Small intestine (tissue), 7 donors: Measurements from ENCODE around the gene CYB561D1. TPM values are rescaled to one million over a fixed set of nuclear protein-coding genes. Genes with fewer than 3 reads are reported as not detected.

Experiments used
- DNase-seq, 2 donors: peaks; one replicate each; pipeline versions ENCODE4 v3.0.0 to v3.0.0-alpha.2; 2013
- FAIRE-seq: peaks from 2 replicates; lab custom pipeline; 2012; peaks lifted over from hg19 to GRCh38; lab: Jason Lieb, UNC
- H3K27ac ChIP-seq, 3 donors: one replicate each; pipeline ENCODE4 v1.5.1; 2013; ENCODE audit warnings: low read length in 2 of 3, mild to moderate bottlenecking in 2 of 3, control low read depth in 1 of 3, inconsistent platforms in 1 of 3, low read depth in 1 of 3, moderate library complexity in 1 of 3
- H3K27me3 ChIP-seq, 3 donors: one replicate each; pipeline ENCODE4 v1.6.1; 2013; ENCODE audit warnings: low read length in 3 of 3, inconsistent platforms in 1 of 3; ENCODE audit not compliant: control insufficient read depth in 3 of 3, insufficient read depth in 3 of 3
- H3K36me3 ChIP-seq, 3 donors: one replicate each; pipeline ENCODE4 v1.6.1; 2013; ENCODE audit warnings: low read length in 3 of 3, inconsistent platforms in 1 of 3, low read depth in 1 of 3, mild to moderate bottlenecking in 1 of 3, moderate library complexity in 1 of 3; ENCODE audit not compliant: control insufficient read depth in 3 of 3, insufficient read depth in 2 of 3
- H3K4me1 ChIP-seq, 3 donors: one replicate each; pipeline ENCODE4 v1.6.1; 2013; ENCODE audit warnings: low read length in 2 of 3, inconsistent platforms in 1 of 3, low read depth in 1 of 3, mild to moderate bottlenecking in 1 of 3, moderate library complexity in 1 of 3; ENCODE audit not compliant: control insufficient read depth in 3 of 3, insufficient read depth in 2 of 3
- H3K4me3 ChIP-seq, 3 donors: one replicate each; pipeline ENCODE4 v1.5.1; 2013; ENCODE audit warnings: low read length in 3 of 3, control low read depth in 1 of 3, inconsistent platforms in 1 of 3, low read depth in 1 of 3, mild to moderate bottlenecking in 1 of 3, moderate library complexity in 1 of 3
- H3K9me3 ChIP-seq, 2 donors: one replicate each; pipeline ENCODE4 v1.6.1; 2013; ENCODE audit warnings: low read depth in 1 of 2, low read length in 1 of 2; ENCODE audit not compliant: control insufficient read depth in 2 of 2, insufficient read depth in 1 of 2
- WGBS, 3 donors: extraction: QIAGEN DNeasy Blood & Tissue Kit; methylation state at CpG; one replicate each; pipeline ENCODE4 v1.1.7; 2013; 5-methylcytosine and 5-hydroxymethylcytosine counted together
- polyA plus RNA-seq, 4 donors: library from polyadenylated mRNA; stranded (reverse) in 3 of 4; unstranded in 1 of 4; fragments of 200-250 nt in 3 of 4; fragments of 120-200 nt in 1 of 4; gene quantifications; one replicate each; pipeline versions ENCODE4 v1.2.1 to v1.2.3, GENCODE V29; 2013
- donor health status: healthy with polysubstance abuse.
- donor health status: control.
- donor health status: control.
- donor health status: Bipolar disorder and iron deficiency.
- donor health status: healthy.

Gene CYB561D1
- polyA plus RNA-seq, 4 donors, result 5.1 to 8.6 (median 7.2) TPM

DNA sequence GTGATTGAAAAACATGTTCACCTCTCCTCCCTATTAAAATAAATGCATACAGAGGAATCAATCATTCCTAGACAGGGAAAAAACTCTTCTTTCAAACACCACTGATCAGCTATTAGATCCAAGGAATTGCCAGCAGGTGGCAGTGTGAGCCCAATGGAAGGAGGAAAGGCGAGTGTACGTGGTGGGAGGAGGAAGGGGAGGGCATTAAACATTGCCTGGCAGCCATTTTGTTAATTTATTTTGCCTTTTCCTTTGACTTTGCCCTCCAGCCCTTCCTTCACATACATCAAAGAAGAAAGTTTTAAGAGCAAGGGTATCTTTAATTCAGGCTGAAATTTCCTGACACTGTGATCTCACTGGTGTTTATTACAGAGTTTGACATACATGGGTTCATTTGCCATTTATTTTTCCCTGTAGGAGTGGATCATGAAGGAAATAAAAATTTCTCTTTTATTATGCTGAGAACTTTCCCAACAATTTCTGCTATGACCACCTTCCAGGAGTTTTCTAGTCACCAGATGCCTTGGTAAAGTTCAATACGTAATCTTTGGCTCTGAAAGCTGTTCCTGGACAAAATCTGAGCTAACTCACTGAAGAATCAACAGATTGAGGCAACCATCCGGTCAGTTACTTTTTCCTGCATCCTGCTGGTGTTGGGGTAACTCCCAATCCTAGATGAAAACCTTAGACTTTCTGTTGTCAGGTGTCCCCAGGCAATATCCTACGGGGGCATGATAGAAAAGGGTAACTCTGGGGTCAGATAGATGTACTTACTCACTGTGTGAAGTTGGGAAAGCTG, 52.6 kb downstream of the CYB561D1 start:
- 5 to 27% (median 19%) methylated on average over 5 of the region's 5 CpGs for WGBS, 3 donors

DNA sequence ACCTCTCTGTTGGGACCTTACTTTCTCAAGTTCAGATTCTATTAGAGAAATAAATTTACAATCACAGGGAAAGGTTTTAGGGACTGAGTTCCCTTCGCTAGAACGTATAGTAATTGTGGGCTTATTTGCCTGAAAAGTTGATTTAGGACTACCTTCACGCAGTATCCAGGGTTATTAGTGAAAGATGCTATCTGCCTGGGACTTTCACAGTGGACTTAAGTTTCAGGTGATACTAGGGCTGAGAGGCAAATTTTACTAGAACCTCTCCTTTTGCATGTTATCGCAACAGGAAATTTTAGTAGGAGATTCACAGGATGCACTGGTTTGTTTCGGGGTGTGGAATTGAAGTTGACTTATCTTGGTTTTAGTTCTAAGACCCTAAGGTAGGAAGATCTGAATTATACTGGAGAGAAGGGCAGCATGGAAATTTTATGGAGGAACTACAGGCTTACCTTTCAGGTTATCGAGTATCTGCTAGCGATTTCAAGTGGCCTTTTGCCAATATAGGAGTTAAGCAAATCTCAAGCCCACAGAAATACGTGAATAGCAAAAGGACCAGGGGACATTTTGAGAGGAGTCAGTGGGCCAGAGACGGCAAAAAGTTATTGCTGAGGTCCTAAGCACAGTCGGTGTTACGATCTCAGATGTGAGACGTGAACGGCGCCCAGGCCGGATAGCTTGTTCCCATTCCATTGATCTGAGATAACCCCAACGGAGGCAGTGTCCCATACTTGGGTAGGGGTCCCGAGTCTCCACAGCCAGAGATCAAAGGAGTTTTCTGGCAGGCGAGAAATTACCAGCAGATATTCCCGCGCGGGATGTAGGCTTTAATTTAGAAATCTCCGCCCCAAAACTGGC, 53.8 kb downstream of the CYB561D1 start:
- 2 to 7% (median 3%) methylated on average over 22 of the region's 22 CpGs for WGBS, 3 donors

More for the DNA sequence above, 52.6 kb downstream of the CYB561D1 start:
- Histone ChIP-seq H3K36me3 (no peaks in the 10 kb centered on the region), H3K9me3 (no peaks in the 10 kb centered on the region), H3K4me1 (peaks cover 0 to 15% (median 4%) of the 10 kb centered on the region in 3 donors), H3K27ac (peak overlapping the region; percentile 72 to 91 (median 87)), H3K27me3 (no peaks in the 10 kb centered on the region), H3K4me3 (peak overlapping the region in 2 of 3 donors; percentile 71)
- peak; percentile 94 to 96 for DNase-seq
- FAIRE-seq, result no peak

DNA sequence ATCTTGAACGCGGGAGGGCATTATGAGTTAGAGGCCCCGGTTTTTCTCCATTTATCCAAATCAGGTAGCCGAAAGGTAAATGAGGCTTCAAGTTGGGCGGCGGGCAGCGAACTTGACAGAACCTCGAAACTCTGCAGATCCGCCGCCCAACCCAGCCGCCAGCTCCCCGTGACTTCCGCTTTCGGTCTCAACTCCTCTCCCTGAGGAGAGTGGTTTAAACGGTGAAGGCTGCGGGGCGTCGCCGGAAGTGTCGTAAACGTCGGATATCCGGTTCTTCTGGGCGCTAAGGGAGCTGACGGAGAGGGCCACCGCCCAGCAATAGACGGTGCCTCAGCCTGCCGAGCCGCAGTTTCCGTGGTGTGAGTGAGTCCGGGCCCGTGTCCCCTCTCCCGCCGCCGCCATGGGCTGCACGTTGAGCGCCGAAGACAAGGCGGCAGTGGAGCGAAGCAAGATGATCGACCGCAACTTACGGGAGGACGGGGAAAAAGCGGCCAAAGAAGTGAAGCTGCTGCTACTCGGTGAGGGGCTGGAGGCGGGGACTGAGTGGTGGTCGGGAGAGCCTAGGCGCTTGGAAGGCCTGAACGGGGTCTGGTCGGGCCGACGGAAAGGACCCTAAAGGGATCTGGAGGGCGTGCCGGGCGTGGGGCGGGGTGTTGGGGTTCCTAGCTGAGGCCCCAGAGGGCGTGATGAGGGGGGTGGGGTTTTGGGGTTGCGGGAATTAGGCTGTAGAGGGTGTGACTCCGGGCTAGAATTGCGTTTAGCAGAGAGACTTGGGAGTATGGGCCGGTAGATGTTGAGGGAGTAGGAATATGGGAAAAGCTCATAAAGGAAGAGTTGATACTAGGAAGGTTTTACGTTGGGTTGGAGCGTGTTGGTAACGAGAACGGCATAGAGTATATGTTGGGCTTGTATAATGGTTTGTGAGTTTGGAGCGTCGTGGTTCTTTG, 54.7 kb downstream of the CYB561D1 start, which contains the start of gene GNAI3:
TSS of gene GNAI3 (plus strand) at position 295 of the 947 bp plus-strand sequence. CDS start at position 401, 106 bp downstream.
- DNase-seq, result peak; percentile 99
- Histone ChIP-seq H3K36me3 (no peaks in the 10 kb centered on the region), H3K9me3 (no peaks in the 10 kb centered on the region), H3K4me3 (peak within 1 kb of the TSS; percentile 71 to 88 (median 71)), H3K27me3 (no peaks in the 10 kb centered on the region), H3K27ac (peak within 1 kb of the TSS; percentile 87 to 98 (median 91)), H3K4me1 (peaks cover 0 to 15% (median 4%) of the 10 kb centered on the region in 3 donors)
- FAIRE-seq, result no peak
- 0% methylated on average over 65 to 68 of the region's 68 CpGs for WGBS, 3 donors

More for the DNA sequence above, 53.8 kb downstream of the CYB561D1 start:
- H3K27me3 ChIP-seq, result no peaks in the 10 kb centered on the region
- FAIRE-seq, result no peak
- H3K9me3 ChIP-seq, result no peaks in the 10 kb centered on the region
- peak; percentile 50 to 69 for DNase-seq
- H3K4me3 ChIP-seq, result peak overlapping the region; percentile 68 to 71 (median 71)
- H3K4me1 ChIP-seq, result peaks cover 0 to 15% (median 4%) of the 10 kb centered on the region in 3 donors
- no peaks in the 10 kb centered on the region for H3K36me3 ChIP-seq
- H3K27ac ChIP-seq, result peak overlapping the region; percentile 87 to 98 (median 91)

Other genes with a start within 250 kb of the CYB561D1 start
- 1 to 10 TPM in 2 of 4 donors, under 1 TPM in 2; under 0.01 to 7.9 (median 1.5) TPM for gene CELSR2, start 244.6 kb upstream of the CYB561D1 start, polyA plus RNA-seq
- 10 to 100 TPM in 2 of 4 donors, 1 to 10 TPM in 1, under 1 TPM in 1; 0.67 to 15.5 (median 8.0) TPM for gene PSRC1, start 210.9 kb upstream of the CYB561D1 start, polyA plus RNA-seq
- gene MYBPHL, start 187.1 kb upstream of the CYB561D1 start, polyA plus RNA-seq, result 10 to 100 TPM in 1 of 4 donors, under 1 TPM in 1, not detected in 2; 0.16 to 24.1 TPM
- gene SORT1, start 96.2 kb upstream of the CYB561D1 start, polyA plus RNA-seq, result 10 to 100 TPM in 3 of 4 donors, 1 to 10 TPM in 1; 7.0 to 51.5 (median 23.6) TPM
- 100 to 1,000 TPM in 3 of 4 donors, 10 to 100 TPM in 1; 99.3 to 113 (median 104) TPM for gene PSMA5, start 67.6 kb upstream of the CYB561D1 start, polyA plus RNA-seq
- under 1 TPM in 2 of 4 donors, not detected in 2; 0.65 to 0.67 TPM for gene SYPL2, start 27.5 kb upstream of the CYB561D1 start, polyA plus RNA-seq
- gene ATXN7L2, start 10.2 kb upstream of the CYB561D1 start, polyA plus RNA-seq, result 1 to 10 TPM; 4.8 to 8.9 (median 6.2) TPM
- 1 to 10 TPM; 1.3 to 2.9 (median 2.2) TPM for gene AMIGO1, start 15.6 kb downstream of the CYB561D1 start, polyA plus RNA-seq
- gene GPR61, start 45.8 kb downstream of the CYB561D1 start, polyA plus RNA-seq, result under 1 TPM in 2 of 4 donors, not detected in 2; 0.09 to 0.64 TPM
- 1 to 10 TPM; 3.0 to 7.4 (median 4.1) TPM for gene GNAI3, start 54.5 kb downstream of the CYB561D1 start, polyA plus RNA-seq
- under 1 TPM in 2 of 4 donors, not detected in 2; 0.04 to 0.28 TPM for gene GNAT2, start 125.5 kb downstream of the CYB561D1 start, polyA plus RNA-seq
- gene AMPD2, start 125.7 kb downstream of the CYB561D1 start, polyA plus RNA-seq, result 10 to 100 TPM; 25.9 to 50.8 (median 35.2) TPM
- 100 to 1,000 TPM in 3 of 4 donors, 10 to 100 TPM in 1; 81.9 to 316 (median 206) TPM for gene GSTM4, start 162.0 kb downstream of the CYB561D1 start, polyA plus RNA-seq
- gene GSTM2, start 174.0 kb downstream of the CYB561D1 start, polyA plus RNA-seq, result 100 to 1,000 TPM in 1 of 4 donors, 10 to 100 TPM in 3; 29.4 to 170 (median 54.2) TPM
- 100 to 1,000 TPM in 2 of 4 donors, 1 to 10 TPM in 1, under 1 TPM in 1; 0.97 to 175 (median 51.6) TPM for gene GSTM1, start 193.7 kb downstream of the CYB561D1 start, polyA plus RNA-seq
- 1 to 10 TPM in 3 of 4 donors, not detected in 1; 1.1 to 4.4 (median 3.0) TPM for gene GSTM5, start 218.2 kb downstream of the CYB561D1 start, polyA plus RNA-seq
- gene GSTM3, start 246.9 kb downstream of the CYB561D1 start, polyA plus RNA-seq, result 100 to 1,000 TPM in 2 of 4 donors, 10 to 100 TPM in 2; 71.6 to 169 (median 118) TPM